AG09319 (cell line): Measurements from ENCODE around the gene VPS33B.

Experiments used
- DNase-seq: peaks from one replicate; pipeline ENCODE4 v3.0.0-alpha.2; 2010; ENCODE audit warnings: low read depth; ENCODE audit errors: extremely low read depth
- TF ChIP-seq, protein P1 (sequence below): IDR thresholded peaks from 2 replicates; pipeline ENCODE4 v1.5.1; 2011; ENCODE audit warnings: low read depth, mild to moderate bottlenecking, inconsistent platforms, low read length, moderate library complexity

The VPS33B gene

DNA sequence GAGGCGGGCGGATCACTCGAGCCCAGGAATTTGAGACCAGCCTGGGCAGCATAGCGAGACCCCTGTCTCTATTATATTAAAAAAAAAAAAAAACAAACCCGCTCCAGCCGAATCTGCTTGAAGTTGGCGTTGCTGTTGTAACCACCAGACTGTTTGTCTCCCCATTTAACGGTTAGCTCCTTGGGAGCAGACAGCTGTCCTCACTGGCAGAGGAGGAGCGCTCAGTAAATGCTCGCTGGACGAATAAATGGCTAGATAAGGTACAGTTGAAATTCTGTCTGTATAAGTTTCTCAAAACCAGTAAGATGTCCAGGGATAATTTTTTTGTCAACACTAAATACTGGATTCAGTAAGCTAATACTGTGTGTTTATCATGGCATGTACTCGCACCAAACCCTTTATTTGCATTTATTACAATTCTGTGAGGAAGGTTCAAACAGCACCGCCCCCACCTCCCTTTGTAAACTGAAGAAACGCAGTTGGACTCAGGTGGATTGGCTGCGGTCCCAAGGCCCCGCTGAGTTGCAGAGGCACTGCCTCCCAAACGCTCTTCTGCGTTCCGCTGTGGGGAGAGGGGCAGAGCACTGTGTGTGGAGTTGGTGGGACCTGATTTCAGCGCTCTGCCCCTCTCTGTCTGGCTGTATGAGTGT, 66.6 kb downstream of the VPS33B start:
- no peak for DNase-seq
- TF ChIP-seq, protein P1, sequence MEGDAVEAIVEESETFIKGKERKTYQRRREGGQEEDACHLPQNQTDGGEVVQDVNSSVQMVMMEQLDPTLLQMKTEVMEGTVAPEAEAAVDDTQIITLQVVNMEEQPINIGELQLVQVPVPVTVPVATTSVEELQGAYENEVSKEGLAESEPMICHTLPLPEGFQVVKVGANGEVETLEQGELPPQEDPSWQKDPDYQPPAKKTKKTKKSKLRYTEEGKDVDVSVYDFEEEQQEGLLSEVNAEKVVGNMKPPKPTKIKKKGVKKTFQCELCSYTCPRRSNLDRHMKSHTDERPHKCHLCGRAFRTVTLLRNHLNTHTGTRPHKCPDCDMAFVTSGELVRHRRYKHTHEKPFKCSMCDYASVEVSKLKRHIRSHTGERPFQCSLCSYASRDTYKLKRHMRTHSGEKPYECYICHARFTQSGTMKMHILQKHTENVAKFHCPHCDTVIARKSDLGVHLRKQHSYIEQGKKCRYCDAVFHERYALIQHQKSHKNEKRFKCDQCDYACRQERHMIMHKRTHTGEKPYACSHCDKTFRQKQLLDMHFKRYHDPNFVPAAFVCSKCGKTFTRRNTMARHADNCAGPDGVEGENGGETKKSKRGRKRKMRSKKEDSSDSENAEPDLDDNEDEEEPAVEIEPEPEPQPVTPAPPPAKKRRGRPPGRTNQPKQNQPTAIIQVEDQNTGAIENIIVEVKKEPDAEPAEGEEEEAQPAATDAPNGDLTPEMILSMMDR: no peak

DNA sequence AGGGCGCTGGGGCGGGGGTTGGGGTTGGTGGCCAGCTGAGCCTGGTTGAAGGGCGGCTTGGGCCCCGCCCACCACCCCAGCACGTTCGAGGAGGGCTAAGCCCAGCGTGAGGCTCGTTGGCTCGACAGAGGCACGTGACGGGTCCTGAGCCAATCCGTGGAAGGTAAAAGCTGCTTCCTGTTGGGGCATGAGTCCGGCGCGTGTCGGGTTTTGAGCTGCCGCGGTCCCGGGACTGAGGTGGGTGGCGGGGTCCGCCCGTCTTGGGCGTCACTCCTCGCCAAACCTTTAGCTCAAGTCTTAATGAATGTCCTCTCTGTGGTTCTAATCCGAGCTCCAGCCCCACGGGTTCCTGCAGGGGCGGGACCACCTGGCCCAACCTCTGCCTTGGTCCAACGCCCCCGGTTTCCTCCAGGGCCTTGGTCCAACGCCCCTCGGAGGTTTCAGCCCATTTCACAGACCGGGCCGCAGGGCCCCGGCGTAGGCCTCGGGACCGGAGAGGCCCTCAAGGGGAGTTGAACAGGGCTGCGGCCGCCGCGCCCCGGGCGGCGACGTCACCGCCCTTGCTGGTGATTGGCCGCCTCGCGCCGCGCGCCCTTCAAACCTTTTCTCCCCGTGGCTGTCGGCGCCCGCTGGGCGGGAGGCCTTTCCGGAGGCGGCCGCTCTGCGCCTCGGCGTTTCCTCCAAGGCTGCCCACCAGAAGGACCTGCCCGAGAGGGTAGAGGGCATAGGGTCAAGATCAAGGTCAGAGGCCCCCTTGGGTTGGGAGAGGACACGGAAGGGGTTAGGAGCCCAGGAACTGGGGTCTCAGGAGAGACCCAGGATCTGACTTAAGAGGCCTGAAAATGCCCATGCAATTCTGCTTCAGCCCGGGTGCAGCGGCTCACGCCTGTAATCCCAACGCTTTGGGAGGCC, 67.4 kb downstream of the VPS33B start, which contains the start of gene RCCD1:
Gene RCCD1, plus strand, starts transcription at position 173 of the 912 bp plus-strand sequence. CDS start 1,851 bp downstream, outside the sequence.
- TF ChIP-seq, protein P1: no peak
- DNase-seq: peak; percentile 83

DNA sequence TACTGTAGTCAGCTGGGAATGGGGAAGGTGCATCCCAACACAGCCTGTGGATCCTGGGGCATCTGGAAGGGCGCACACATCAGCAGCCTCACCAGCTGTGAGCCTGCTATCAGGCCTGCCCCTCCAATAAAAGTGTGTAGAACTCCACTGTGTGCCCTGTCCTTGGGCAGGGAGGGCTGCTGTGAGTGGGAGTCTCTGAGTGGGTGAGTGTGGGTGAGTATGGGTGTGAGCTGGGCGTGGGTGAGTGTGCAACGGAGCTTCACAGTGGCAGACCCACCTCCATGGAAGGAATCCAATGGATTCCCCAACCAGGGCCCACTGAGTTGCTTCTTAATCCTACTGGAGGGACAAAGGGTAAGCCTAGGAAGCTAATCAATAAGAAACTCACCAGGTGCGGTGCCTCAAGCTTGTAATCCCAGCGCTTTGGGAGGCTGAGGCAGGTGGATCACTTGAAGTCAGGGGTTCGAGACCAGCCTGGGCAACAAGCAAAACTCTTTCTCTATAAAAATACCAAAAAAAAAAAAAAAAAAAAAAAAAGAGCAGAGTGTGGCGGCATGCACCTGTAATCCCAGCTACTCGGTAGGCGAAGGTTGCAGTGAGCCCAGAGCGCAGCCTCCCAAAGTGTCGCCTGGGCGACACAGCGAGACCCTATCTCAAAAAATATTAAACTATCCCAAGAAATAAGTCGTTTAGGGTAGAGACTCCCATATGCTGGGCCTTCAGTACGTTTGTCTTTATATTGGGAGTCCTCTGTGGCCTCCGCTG, 68.3 kb downstream of the VPS33B start:
- TF ChIP-seq, protein P1: no peak
- no peak for DNase-seq

DNA sequence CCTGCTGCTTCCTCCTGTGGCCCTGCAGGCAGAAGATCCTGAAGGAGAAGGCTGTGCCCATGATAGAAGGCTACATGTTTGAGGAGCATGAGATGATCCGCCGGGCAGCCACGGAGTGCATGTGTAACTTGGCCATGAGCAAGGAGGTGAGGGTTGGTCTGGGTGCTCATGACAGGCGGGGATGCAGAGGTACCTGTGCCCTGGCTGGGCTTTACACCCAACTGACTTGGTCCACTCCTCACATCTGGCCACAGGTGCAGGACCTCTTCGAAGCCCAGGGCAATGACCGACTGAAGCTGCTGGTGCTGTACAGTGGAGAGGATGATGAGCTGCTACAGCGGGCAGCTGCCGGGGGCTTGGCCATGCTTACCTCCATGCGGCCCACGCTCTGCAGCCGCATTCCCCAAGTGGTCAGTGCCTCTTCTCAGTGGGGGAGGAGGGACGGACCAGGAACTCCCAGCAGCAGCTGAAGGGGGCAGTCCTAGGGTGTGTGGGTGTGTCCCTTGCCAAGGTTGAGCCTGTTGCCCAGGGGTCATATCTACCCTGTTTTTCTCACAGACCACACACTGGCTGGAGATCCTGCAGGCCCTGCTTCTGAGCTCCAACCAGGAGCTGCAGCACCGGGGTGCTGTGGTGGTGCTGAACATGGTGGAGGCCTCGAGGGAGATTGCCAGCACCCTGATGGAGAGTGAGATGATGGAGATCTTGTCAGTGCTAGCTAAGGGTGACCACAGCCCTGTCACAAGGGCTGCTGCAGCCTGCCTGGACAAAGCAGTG, 69.3 kb downstream of the VPS33B start:
- TF ChIP-seq, protein P1: no peak
- DNase-seq: no peak

DNA sequence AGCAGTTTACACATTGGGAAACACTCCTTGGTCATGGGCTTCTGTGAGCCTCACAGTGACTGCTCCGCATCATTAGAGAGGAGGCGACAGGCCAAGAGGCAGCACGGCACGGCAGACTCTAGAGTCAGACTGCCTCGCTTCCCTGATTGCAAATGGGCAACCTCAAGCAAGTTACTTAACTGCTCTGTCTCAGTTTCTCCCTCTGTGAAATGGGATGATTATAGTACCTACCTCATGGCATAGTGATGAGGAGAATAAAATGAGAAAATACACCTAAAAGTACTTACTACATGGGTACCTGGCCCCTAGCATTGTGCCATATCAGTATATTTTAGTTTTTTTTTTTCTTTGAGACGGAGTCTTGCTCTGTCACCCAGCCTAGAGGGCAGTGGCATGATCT, 71.7 kb downstream of the VPS33B start:
- DNase-seq: no peak
- TF ChIP-seq, protein P1: no peak

DNA sequence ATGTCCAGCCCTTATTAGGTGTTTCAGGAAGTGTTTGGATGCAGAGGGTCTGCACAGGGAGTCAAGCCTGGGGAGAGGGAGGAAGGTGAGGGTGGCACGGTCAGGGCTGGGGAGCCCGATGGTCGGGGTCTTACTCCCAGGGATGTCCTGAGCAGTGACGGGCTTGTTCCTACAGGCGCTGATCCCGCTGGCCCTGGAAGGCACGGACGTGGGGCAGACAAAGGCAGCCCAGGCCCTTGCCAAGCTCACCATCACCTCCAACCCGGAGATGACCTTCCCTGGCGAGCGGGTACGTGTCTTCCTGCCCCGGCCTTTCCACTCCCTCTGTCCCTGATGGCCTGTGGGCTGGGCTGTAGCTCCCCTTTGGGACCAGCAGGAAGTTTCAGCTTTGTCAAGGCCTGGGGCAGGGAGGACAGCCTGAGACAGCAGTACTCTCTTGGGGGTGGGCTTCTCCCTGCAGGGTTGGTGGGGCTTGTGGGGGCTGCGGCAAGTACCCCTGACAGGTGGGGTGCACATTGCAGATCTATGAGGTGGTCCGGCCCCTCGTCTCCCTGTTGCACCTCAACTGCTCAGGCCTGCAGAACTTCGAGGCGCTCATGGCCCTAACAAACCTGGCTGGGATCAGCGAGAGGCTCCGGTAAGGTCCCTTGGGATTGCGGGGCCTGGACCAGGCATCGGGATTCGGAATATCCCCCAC, 72.3 kb downstream of the VPS33B start:
- DNase-seq: no peak
- TF ChIP-seq, protein P1: no peak
